H9 (cell line): Measurements from ENCODE around the gene THSD7B. TPM values are rescaled to one million over a fixed set of nuclear protein-coding genes. Genes with fewer than 3 reads are reported as not detected.

Experiments used
- DNase-seq: peaks from one replicate; pipeline ENCODE4 v3.0.0-alpha.2; 2017
- H2AFZ ChIP-seq: one replicate; pipeline ENCODE4 v1.6.1; 2013; ENCODE audit warnings: mild to moderate bottlenecking, low read length, control low read depth, moderate library complexity
- H2AK5ac ChIP-seq: 2 replicates; pipeline ENCODE4 v1.6.1; 2013; ENCODE audit warnings: low read length, control low read depth, mixed read lengths; ENCODE audit not compliant: insufficient read length
- H2BK120ac ChIP-seq: one replicate; pipeline ENCODE4 v1.6.1; 2013; ENCODE audit warnings: low read depth, mild to moderate bottlenecking, low read length, control low read depth, inconsistent platforms; ENCODE audit not compliant: poor library complexity, severe bottlenecking
- H2BK12ac ChIP-seq: 2 replicates; pipeline ENCODE4 v1.6.1; 2013; ENCODE audit warnings: low read length, control low read depth, mixed read lengths, low read depth; ENCODE audit not compliant: insufficient read length
- H2BK15ac ChIP-seq: 2 replicates; pipeline ENCODE4 v1.6.1; 2013; ENCODE audit warnings: low read depth, low read length, control low read depth
- H2BK20ac ChIP-seq: one replicate; pipeline ENCODE4 v1.6.1; 2013; ENCODE audit warnings: low read depth, mild to moderate bottlenecking, low read length, control low read depth, inconsistent platforms; ENCODE audit not compliant: poor library complexity, severe bottlenecking
- H2BK5ac ChIP-seq: 2 replicates; pipeline ENCODE4 v1.6.1; 2013; ENCODE audit warnings: low read length, control low read depth, mixed read lengths; ENCODE audit not compliant: insufficient read length
- H3K14ac ChIP-seq: 2 replicates; pipeline ENCODE4 v1.6.1; 2013; ENCODE audit warnings: low read length, control low read depth; ENCODE audit not compliant: insufficient read depth
- H3K18ac ChIP-seq: 2 replicates; pipeline ENCODE4 v1.6.1; 2013; ENCODE audit warnings: low read depth, mild to moderate bottlenecking, mixed read lengths, low read length, control low read depth; ENCODE audit not compliant: insufficient read length
- H3K23ac ChIP-seq: 2 replicates; pipeline ENCODE4 v1.6.1; 2013; ENCODE audit warnings: low read length, control low read depth, mixed read lengths, low read depth; ENCODE audit not compliant: insufficient read length
- H3K23me2 ChIP-seq: 2 replicates; pipeline ENCODE4 v1.6.1; 2013; ENCODE audit warnings: low read depth, mild to moderate bottlenecking, mixed read lengths, low read length, control low read depth; ENCODE audit not compliant: insufficient read length, poor library complexity, severe bottlenecking
- H3K27ac ChIP-seq: 2 replicates; pipeline ENCODE4 v1.5.1; 2013; ENCODE audit warnings: low read length, control low read depth, mixed read lengths, low read depth; ENCODE audit not compliant: insufficient read length
- H3K27me3 ChIP-seq: 2 replicates; pipeline ENCODE4 v1.6.1; 2013; ENCODE audit warnings: low read length, control low read depth, inconsistent platforms; ENCODE audit not compliant: insufficient read depth
- H3K4ac ChIP-seq: 2 replicates; pipeline ENCODE4 v1.6.1; 2013; ENCODE audit warnings: low read depth, mild to moderate bottlenecking, control low read depth, inconsistent platforms, low read length, moderate library complexity
- H3K4me1 ChIP-seq: 2 replicates; pipeline ENCODE4 v1.6.1; 2013; ENCODE audit warnings: low read length, control low read depth, inconsistent platforms; ENCODE audit not compliant: insufficient read depth
- H3K4me2 ChIP-seq: 2 replicates; pipeline ENCODE4 v1.6.1; 2013; ENCODE audit warnings: low read length, control low read depth, mixed read lengths; ENCODE audit not compliant: insufficient read length, insufficient read depth
- H3K56ac ChIP-seq: 2 replicates; pipeline ENCODE4 v1.6.1; 2013; ENCODE audit warnings: low read depth, mild to moderate bottlenecking, mixed read lengths, low read length, control low read depth; ENCODE audit not compliant: insufficient read length
- H3K79me1 ChIP-seq: 2 replicates; pipeline ENCODE4 v1.6.1; 2013; ENCODE audit warnings: low read depth, mild to moderate bottlenecking, moderate library complexity, low read length, control low read depth, inconsistent platforms; ENCODE audit not compliant: insufficient read depth, poor library complexity, severe bottlenecking
- H3K79me2 ChIP-seq: 2 replicates; pipeline ENCODE4 v1.6.1; 2013; ENCODE audit warnings: low read length, control low read depth, inconsistent platforms; ENCODE audit not compliant: insufficient read depth
- H3K9ac ChIP-seq: 2 replicates; pipeline ENCODE4 v1.6.1; 2013; ENCODE audit warnings: low read length, control low read depth, mixed read lengths; ENCODE audit not compliant: insufficient read length; ENCODE audit errors: extremely low read depth
- H3K9me3 ChIP-seq: one replicate; pipeline ENCODE4 v1.6.1; 2013; ENCODE audit warnings: low read depth, low read length, inconsistent platforms; ENCODE audit not compliant: control insufficient read depth
- H3T11ph ChIP-seq: one replicate; pipeline ENCODE4 v1.6.1; 2013; ENCODE audit warnings: mild to moderate bottlenecking, low read length, control low read depth, inconsistent platforms
- H4K20me1 ChIP-seq: one replicate; pipeline ENCODE4 v1.6.1; 2013; ENCODE audit not compliant: control insufficient read depth, insufficient read length, insufficient read depth
- H4K5ac ChIP-seq: 2 replicates; pipeline ENCODE4 v1.6.1; 2013; ENCODE audit warnings: low read depth, mild to moderate bottlenecking, mixed read lengths, low read length, control low read depth; ENCODE audit not compliant: insufficient read length
- H4K8ac ChIP-seq: replicated peaks from 2 replicates; pipeline ENCODE4 v1.6.1; 2013; ENCODE audit warnings: low read length, control low read depth, mixed read lengths, low read depth; ENCODE audit not compliant: insufficient read length
- H4K91ac ChIP-seq: 2 replicates; pipeline ENCODE4 v1.6.1; 2013; ENCODE audit warnings: low read depth, mild to moderate bottlenecking, moderate library complexity, mixed read lengths, low read length, control low read depth; ENCODE audit not compliant: insufficient read length
- H3K27ac Mint-ChIP-seq, 3 experiments: 2 replicates in 2 of 3; 3 replicates in 1 of 3; pipeline ENCODE4 v1.8.0; 2020 to 2021; ENCODE audit warnings: mixed read lengths in 3 of 3, mild to moderate bottlenecking in 1 of 3, moderate library complexity in 1 of 3
- H3K27me3 Mint-ChIP-seq: 2 replicates; pipeline ENCODE4 v1.8.0; 2021; ENCODE audit warnings: low read depth, mild to moderate bottlenecking, moderate library complexity, mixed read lengths
- H3K36me3 Mint-ChIP-seq, 3 experiments: 2 replicates in 2 of 3; 3 replicates in 1 of 3; pipeline ENCODE4 v1.8.0; 2020 to 2021; ENCODE audit warnings: low read depth in 3 of 3, mixed read lengths in 3 of 3; ENCODE audit not compliant: insufficient read depth in 1 of 3
- H3K4me1 Mint-ChIP-seq, 2 experiments: 2 replicates each; pipeline ENCODE4 v1.8.0; 2020; ENCODE audit warnings: mixed read lengths in 2 of 2
- H3K4me3 Mint-ChIP-seq, 2 experiments: 2 replicates in 1 of 2; 3 replicates in 1 of 2; pipeline ENCODE4 v1.8.0; 2020 to 2021; ENCODE audit warnings: mild to moderate bottlenecking in 2 of 2, mixed read lengths in 2 of 2, moderate library complexity in 1 of 2
- H3K9me3 Mint-ChIP-seq, 2 experiments: 2 replicates in 1 of 2; 3 replicates in 1 of 2; pipeline ENCODE4 v1.8.0; 2020; ENCODE audit warnings: mild to moderate bottlenecking in 2 of 2, mixed read lengths in 2 of 2, moderate library complexity in 1 of 2
- WGBS: extraction: QIAGEN DNeasy Blood & Tissue Kit; methylation state at CpG from one replicate; pipeline ENCODE4 v1.1.7; 2013; ENCODE audit warnings: missing lambda C conversion rate, low lambda C conversion rate, mixed read lengths; ENCODE audit not compliant: insufficient read length; ENCODE audit errors: extremely low coverage; 5-methylcytosine and 5-hydroxymethylcytosine counted together
- total RNA-seq: library from RNA; stranded (reverse); gene quantifications from 2 replicates; pipeline ENCODE4 v1.2.1, GENCODE V29; 2021
- TF ChIP-seq, protein P1 (sequence below): fragments of 200-600 bp; sonication (generic); conservative IDR thresholded peaks from 3 replicates; pipeline ENCODE4 v1.8.0; 2021; ENCODE audit warnings: antibody characterized with exemption, mild to moderate bottlenecking

Gene THSD7B
- total RNA-seq, 1 experiment from 2014 or later: 0.85 TPM

DNA sequence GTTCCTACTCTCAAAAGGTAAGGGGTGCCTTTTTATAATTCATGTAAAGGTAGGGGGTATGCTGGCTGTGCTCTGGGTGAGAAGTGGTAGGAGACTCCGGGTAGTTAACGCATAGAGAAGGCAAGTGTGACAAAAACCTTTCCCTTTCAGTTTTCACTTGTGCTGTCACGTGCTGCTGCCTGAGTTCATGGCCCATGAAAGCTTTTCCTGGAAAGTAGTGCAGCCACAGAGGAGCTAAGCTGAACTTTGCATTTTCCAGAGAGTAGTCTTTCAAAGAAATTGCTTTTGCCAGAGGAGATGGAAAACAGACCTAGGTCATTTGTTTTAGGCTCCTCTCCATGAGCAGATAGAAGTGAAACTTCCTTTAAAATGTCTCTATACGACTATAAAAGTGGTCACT is 44.7 kb downstream of the THSD7B start:
- TF ChIP-seq, protein P1, sequence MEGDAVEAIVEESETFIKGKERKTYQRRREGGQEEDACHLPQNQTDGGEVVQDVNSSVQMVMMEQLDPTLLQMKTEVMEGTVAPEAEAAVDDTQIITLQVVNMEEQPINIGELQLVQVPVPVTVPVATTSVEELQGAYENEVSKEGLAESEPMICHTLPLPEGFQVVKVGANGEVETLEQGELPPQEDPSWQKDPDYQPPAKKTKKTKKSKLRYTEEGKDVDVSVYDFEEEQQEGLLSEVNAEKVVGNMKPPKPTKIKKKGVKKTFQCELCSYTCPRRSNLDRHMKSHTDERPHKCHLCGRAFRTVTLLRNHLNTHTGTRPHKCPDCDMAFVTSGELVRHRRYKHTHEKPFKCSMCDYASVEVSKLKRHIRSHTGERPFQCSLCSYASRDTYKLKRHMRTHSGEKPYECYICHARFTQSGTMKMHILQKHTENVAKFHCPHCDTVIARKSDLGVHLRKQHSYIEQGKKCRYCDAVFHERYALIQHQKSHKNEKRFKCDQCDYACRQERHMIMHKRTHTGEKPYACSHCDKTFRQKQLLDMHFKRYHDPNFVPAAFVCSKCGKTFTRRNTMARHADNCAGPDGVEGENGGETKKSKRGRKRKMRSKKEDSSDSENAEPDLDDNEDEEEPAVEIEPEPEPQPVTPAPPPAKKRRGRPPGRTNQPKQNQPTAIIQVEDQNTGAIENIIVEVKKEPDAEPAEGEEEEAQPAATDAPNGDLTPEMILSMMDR: no peak
- no CpG with 5 or more reads among the region's 4 CpGs for WGBS

More for the DNA sequence above, 44.7 kb downstream of the THSD7B start:
- H3K9me3 Mint-ChIP-seq: peaks cover 0 to 3% of the 10 kb centered on the region in 2 experiments; a peak in 3 of 5 replicates
- H3K27me3 Mint-ChIP-seq: peaks cover 3% of the 10 kb centered on the region; the same call in 1 of the 2 replicates
- no peak for DNase-seq
- H2AK5ac ChIP-seq: no peak overlapping the region
- no peak overlapping the region for H4K8ac ChIP-seq
- no peak overlapping the region for H3K14ac ChIP-seq
- H3K27ac Mint-ChIP-seq: no peak overlapping the region
- no peaks in the 10 kb centered on the region for H4K20me1 ChIP-seq
- H3K23me2 ChIP-seq: no peaks in the 10 kb centered on the region
- no peaks in the 10 kb centered on the region for H3K79me2 ChIP-seq
- no peak overlapping the region for H3K9ac ChIP-seq
- H3K18ac ChIP-seq: no peak overlapping the region
- no peak overlapping the region for H2BK15ac ChIP-seq
- no peak overlapping the region for H3K4me3 Mint-ChIP-seq
- H3K27me3 ChIP-seq: no peaks in the 10 kb centered on the region
- no peak overlapping the region for H3K4ac ChIP-seq
- H4K5ac ChIP-seq: no peak overlapping the region
- H3K36me3 Mint-ChIP-seq: 0 out of 7 replicates have a peak, but pooled peaks cover 0 to 2% (median 0%) of the 10 kb centered on the region in 3 experiments
- no peak overlapping the region for H4K91ac ChIP-seq
- no peaks in the 10 kb centered on the region for H3K9me3 ChIP-seq
- no peak overlapping the region for H3K23ac ChIP-seq
- no peak overlapping the region for H2BK5ac ChIP-seq
- no peak overlapping the region for H2AFZ ChIP-seq
- no peak overlapping the region for H3K27ac ChIP-seq
- H3K4me2 ChIP-seq: no peak overlapping the region
- H2BK12ac ChIP-seq: no peak overlapping the region
- H2BK120ac ChIP-seq: no peak overlapping the region
- H3K4me1 ChIP-seq: no peaks in the 10 kb centered on the region
- no peak overlapping the region for H3T11ph ChIP-seq
- H3K56ac ChIP-seq: no peak overlapping the region
- H3K4me1 Mint-ChIP-seq: no peaks in the 10 kb centered on the region
- no peak overlapping the region for H2BK20ac ChIP-seq
- no peaks in the 10 kb centered on the region for H3K79me1 ChIP-seq
